HG02973 (cell line): ENCODE measurements around the gene ADRA2B.

ENCODE experiments used
- ATAC-seq: cut with Tn5 transposase; IDR thresholded peaks from one replicate; pipeline ENCODE4 v1.9.1; 2021; ENCODE audit warnings: moderate library complexity; ENCODE audit not compliant: unreplicated experiment

ADRA2B gene

DNA sequence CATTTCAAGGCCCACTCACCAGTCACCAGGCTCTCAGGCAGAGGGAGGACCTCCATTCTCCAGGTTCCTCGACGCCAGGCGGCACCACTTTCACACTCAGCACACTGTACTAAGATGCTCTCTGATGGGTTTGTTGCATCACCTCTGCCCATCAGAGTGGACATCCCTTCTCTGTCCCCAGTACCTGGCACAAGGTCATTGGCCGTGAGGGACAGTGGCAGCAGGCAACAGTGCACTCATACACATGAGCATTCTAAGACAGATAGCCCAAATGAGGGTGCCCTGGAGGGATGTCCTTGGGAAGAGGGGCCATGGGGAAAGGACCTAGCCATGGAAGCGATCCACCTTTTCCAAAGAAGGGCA, 3.0 kb upstream of the ADRA2B start:
- ATAC-seq, result no peak

DNA sequence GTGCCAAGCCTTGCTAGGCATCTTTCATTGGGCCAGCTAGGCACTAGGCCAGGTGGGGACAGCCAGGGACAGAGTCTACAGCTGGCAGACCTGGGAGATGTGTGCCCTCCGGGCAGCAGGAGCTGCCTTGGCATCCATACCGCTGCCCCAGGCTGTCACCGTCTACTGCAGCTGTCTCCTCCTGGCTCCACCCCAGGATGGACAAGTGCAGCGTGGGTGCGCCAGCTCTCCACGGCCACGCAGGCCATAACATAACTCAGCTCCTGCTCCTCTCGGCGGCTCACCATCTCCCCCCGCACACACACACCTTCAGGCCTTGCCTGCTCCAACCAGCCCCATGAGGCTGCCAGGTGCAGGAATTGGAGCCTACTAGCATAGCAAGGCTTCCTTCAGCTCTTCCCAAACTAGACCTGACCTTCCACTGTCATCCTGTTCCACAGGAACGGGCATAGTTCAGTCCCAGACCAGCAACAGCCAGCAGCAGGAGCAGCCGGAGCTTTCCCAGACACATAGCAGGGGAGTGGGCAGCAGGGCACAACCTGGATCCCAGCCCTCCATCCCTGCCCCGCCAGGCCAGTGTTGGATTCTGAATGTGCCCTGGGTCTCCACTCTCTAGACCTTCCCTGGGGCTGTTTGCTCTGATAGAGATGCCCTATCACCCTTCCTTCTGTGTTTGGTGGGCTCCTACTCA, 2.5 kb upstream of the ADRA2B start:
- ATAC-seq, result no peak

DNA sequence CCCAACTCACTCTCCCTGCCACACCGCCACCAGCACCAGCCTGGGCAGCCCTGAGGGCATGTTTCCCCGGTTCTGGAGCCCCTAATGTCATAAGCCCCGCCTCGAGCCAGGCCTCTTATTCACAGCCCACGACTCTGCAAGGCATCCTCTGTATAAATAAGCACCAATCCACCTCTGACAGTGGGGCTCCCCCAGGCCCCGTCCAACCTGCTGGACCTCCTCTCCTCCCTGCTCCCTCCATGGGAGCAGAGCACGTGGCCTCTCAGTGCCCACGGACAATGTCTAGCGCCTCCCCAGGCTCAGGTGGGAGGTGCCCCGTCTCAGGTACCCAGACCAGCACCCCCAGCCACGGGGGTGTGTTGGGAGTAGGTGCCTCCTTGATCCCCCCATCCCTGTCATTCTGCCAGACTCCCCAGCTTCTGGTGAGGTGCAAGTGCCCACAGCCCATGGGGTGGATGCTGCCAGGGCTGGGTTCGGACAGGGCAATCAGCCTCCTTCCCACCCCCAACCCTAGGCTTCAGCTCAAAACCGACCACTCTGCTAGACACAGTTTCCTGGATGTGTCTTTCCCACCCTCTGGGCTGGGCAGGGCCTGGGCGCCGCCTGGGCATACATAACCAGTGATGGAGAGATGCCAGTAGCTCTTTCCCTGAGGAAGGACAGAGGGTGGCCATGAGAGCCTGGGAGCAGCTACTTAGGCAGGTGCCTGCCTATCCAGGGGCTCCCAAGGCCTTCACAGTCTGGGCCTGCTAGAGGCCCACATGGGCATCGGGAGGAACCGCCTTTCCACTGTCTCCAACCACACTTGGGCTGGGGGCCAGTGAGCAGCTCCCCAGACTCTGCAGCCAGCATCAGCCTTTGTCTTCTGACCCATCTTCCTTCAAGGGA, 1.6 kb upstream of the ADRA2B start:
- no peak for ATAC-seq

DNA sequence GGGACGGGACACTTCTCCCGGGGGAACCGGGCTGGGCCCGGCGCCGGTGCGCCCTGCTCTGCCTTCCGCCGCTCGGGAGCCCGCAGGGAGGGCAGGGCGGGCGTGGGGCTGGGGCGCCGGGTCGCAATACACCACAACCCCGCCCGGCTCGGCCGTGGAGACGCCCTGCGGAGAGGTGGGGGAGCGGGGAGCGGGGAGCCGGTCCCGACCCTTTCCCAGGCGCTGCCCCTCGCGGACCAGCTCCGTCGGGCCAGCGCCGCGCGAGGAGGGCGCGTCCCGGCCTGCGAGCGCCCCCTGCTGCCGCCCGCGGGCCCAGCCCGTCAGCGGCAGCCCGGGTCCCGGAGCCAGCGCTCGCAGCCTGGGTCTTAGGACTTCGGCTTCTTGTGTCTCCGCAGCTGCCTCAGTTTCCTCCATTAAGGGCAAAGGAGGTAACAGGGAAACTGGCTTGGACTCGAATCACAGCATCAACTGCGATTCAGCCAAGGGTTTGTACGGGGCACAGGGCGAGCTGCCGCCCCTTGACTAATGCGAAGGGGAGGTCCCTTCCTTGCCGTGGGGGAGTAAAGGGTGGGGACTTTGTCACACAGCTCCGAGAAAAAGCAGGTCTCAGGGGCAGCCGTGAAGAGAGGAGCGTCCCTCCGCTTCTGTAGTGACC, 635 bp upstream of the ADRA2B start:
- peak; percentile 60 for ATAC-seq

DNA sequence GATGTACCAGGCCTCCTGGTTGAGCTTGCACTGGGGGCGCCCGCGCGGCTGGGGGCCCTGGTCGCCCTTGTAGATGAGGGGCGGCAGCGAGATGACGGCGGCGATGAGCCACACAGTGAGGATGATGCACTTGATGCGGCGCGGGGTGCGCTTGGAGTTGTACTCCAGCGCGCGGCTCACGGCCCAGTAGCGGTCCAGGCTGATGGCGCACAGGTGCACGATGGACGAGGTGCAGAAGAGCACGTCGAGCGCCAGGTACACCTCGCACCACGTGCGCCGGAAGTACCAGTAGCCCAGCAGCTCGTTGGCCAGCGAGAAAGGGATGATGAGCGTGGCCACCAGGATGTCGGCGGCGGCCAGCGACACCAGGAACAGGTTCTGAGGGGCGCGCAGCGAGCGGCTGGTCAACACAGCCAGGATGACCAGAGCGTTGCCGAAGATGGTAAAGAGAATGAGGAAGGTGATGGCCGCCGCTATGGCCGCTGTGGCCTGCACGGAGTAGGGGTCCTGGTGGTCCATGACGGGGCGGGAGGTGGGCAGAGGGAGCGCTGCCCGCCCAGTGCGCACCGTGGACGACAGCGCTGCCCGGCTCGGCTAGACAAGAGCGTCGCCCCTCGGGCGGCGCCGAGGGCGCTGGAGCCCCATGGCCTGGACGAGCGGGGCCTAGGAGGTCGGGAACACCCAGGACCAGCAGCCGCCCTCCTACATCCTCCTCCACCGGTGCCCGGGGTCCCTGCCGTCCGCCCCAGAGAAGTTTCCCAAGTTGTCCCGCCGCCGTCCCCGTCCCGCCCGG, 544 bp downstream of the ADRA2B start:
- no peak for ATAC-seq

DNA sequence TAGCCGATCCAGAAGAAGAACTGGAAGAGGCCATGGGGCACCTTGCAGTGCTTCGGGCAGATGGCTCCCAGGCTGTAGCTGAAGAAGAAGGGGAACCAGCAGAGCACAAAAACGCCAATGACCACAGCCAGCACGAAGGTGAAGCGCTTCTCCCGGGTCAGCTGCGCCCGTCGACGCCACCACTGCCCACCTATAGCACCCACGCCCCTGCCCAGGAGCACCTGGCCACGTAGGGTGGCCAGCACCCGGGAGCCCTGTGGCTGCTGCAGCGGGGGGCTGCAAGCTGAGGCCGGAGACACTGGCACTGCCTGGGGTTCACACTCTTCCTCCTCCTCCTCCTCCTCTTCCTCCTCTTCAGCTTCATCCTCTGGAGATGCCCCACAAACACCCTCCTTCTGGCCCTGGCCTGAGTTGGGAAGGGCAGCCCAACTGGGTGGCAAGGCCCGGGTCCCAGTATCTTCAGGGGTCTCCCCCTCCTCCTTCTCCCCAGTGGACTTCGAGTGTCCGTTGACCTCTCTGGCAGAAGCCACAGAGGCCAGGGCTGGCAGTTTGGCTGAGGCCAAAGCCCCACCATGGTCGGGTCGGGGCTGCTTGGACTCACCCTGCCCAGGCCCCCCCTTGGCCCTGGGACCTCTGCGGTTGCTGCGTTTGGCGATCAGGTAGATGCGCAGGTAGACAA, 1.3 kb downstream of the ADRA2B start:
- no peak for ATAC-seq

DNA sequence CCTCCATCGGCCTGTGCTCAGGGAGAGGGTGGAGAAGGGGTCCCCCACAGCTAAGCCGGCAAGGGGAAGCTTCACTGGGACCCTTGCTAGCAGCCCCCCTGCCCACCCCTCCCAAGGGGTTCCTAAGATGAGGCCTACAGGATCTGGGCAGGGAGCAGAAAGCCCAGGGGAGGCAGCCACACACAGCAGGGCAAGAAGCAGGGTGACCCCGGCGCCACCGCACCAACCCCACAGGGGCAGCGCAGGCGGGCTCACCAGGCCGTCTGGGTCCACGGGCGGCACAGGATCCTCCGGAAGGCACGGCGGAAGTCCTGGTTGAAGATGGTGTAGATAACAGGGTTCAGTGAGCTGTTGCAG, 1.8 kb downstream of the ADRA2B start:
- no peak for ATAC-seq

DNA sequence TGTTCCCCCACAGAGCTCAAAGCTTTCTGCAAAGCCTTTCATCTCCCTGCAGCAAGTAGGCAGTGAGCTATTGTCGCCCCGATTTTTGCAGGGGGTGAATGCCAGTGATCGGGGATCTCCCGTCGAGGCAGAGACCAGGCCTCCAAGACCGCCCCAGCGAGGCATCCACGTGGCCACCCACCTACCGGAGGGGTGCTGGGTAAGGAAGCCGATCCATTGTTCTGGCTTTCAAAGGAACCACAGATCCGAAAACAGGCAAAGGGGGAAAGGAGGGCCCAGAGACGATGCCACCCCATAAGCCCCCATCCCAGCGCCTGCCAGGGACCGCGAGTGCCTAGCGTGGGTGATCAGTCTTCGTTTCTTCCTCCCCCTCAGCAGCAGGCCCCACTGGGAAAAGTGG, 2.4 kb downstream of the ADRA2B start:
- no peak for ATAC-seq

DNA sequence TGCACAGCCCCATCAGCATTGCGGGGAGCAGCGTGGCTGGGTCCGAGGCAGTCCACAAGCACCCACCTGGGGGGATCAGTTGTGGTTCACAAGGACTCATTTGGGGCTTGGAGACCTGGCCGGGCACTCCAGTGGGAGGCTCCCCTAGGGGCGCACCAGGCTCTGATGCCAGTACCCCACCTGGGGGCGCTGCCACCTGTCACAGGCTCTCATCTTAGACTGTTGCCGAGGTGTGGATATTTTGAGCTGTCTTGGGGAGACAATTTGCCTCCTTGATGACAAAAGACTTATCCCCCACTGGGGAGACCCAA, 3.0 kb downstream of the ADRA2B start:
- no peak for ATAC-seq

DNA sequence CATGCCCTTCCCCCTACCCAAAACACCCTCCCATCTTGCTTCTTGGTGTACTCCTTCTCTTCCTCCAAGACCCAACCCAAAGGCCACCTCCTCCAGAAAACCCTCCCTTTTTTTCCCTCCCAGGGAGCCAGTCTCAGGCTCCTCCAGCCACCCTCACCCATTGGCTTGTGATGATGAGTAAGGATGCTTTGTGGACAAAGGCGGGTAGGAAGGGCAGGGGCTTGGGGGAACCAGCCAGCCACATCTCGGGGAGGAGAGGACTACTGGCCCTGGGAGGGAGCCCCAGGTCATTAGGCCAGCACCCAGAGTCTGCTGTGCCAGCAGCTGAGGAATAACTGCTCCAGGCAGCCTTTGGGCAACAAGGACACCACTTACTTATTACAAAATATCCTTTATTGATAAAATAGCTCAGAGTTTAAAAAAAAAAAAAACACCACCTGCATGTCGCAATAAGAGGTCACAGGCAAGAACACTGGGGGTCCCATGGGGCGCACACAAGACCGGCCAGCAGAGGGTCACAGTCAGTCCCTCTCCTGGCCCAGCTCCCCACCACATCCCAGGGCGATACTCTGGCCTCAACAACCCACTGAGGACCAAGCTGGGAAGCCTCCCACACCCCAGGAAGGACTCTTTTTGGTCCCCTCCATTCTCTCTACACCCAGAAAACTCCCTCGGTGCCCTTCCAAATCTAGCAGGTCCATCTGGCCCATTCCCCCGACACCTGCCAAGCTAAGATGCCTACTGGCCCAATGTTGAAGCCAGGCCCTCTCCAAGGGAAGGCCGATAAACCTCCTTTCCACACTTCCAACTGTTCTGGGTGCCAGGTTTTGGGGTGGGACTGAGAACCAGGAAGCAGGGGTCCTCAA, 3.6 kb downstream of the ADRA2B start:
- ATAC-seq, result no peak

DNA sequence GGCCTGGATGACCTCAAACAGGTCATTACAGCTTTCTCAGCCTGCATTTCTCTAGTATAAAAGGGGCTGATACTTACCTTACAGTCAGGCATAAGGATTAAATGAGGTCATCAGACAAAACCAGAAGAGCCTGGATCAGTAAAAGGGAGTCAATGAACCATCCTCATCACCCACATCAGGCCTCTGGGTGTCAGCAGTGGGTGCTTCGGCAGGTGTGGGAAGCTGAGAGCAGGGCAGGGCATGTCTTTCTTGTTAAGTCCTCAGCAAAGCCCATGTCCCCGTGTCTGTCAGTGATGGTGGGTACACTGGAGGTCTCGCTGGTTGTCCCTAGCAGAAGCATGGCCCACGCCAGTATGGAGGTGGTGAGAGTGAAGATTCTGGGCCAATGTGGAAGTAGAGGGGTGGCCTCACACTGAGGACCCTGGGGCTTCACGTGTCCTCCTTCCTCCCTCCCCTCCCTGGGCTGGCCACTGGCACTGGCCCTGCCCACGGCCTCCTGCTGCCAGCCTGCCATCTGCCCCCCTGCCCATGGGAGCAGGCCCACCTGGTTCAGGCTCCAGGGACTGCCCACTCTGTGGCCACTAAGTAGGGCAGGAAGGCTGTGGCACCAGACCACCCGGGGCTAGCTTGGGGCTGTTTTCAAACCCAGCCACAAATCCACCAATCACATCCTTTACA, 4.4 kb downstream of the ADRA2B start:
- ATAC-seq, result no peak

DNA sequence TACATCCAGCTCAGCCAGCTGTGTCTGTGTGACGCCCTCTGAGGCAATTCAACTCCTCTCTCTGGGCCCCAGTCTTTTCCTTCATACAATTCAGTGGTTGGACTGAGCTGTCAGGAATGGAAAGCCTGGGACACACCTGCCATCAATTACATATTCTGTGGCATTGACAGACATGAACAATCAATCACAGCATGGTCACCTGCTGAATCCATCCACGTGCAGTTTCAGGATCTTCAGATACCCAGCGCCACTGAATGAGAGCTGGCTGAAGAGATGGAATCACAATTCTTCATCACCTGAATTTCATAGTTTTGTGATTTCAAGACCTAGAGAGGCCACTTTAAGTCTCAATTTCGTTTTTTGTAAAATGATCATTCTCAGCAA, 5.1 kb downstream of the ADRA2B start:
- no peak for ATAC-seq

DNA sequence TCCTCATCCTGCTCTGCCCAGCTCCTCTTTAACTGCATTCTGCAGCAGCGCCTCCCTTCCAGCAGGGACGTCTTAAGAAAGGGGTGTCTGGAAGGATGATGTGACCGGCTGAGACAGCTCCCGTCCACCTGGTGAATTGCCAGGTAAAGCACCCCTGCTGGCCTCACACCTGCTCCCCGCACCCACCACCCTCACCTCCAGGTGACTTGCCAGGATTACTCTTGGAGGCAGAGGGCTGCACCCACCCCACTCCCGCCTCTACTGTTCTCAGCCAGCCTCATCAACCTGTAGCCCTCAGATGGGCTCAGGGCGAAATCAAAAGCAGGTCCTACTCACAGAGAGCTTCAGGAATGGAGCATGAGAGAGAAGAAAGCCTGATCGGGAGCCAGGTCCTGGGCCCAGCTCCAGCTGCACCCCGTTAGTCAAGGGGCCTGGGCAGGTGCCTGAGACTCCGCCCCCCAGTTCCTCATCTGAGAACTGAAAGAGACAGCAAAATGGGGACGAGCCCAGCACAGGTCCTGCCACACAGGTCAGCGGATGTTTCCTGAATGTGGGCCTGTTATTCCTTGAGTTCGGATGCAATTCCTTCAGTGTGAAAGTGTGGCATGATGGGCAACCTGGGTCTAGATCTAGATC, 5.6 kb downstream of the ADRA2B start:
- ATAC-seq, result no peak

DNA sequence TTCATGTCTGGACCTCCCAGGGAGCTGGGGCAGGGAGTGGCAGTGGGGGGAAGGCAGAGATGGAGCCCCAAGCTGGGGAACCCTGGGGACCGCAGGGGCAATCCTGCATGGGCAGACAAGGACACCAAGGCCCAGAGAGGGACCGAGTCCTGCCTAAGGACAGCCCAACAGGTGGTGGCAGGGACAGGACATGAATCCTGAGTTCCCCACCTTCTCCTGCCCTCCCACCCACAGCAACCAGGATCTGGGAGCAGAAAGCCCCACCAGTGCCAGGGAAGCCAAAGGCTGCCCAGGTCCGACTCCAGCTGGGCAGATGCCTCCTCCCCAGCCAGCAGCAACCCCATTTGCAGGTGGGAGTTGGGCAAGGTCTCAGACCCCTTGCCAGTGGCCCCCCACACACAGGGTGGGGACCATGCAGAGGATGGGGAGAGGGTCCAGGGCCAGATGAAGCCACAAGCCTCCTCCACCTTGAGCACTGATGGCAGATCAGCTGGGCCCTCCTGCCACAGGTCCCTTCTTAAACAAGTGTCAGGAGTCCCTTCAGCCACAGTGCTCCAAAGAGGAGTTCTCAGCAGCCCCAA, 6.3 kb downstream of the ADRA2B start:
- ATAC-seq, result no peak

DNA sequence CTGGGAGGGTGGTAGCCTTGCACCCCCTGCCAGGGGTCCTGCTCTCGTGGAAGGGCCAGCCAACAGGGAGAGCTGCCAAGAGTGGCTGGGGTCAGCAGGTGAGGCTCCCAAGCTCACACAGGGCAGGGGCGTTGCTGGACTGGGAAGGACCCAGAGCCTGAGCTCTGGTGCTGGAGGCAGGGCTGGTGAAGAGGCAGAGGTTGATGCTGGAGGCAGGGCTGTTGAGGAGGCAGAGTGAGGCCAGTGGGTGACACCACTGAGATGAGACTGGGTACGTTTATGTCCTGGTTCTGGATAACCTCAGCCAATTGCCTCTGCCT, 7.0 kb downstream of the ADRA2B start:
- no peak for ATAC-seq

DNA sequence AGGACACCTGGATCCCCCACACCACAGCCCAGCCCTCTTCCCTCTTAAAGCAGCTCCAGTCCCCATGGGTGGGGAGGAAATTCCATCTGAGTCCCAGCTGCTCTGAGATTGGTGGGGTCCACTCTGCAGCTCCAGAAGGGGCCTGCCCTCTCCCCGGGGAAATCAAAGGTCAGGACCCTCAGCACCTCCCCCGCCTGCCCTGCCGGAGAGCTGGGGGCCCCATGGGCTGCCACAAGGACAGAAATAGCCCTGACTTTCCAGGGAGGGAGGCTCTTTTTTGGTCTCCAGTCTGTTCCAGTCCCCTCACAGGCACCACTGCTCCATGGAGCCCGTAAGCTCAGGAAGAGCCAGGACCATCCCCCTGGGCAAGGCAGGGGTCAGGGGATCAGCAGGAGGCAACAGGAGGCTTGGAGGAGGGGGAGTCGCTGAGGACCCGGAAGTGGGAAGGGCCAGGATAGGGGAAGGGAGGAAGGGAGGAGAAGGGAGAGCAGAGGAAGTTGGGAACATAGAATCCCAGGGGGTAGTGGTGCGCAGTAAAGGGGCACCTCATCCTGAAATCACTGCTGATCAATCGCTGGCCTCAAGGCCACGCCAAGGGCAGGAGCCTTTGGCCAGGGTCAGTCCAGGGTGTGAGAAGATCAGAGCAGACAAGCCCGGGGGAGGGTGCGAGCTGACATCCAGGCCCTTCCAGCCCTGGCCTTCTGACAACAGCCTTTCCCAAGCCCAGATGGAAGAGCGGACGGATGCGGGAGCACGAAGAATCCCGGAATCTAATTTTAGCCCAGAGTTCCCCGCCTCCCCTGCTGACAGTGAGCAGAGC, 7.6 kb downstream of the ADRA2B start:
- no peak for ATAC-seq

DNA sequence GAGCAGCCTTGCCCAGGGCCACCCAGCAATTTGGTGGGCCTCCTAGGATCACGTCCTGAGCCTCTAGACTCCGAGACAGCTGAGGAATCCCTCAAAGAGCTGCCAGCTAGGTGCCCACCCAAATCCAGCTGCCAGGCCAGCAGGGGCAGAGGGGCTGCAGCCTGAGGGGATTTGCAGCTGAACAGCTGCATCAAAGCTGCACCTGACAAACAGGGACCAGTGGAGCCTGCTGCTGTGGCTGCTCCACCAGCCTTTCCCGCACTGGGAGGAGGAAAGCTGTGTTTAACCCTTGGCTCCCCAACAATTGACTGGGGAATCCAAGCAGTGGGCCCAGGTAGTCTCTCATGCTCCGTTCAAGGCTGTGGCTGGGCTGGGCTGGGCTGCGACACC, 8.2 kb downstream of the ADRA2B start:
- no peak for ATAC-seq

DNA sequence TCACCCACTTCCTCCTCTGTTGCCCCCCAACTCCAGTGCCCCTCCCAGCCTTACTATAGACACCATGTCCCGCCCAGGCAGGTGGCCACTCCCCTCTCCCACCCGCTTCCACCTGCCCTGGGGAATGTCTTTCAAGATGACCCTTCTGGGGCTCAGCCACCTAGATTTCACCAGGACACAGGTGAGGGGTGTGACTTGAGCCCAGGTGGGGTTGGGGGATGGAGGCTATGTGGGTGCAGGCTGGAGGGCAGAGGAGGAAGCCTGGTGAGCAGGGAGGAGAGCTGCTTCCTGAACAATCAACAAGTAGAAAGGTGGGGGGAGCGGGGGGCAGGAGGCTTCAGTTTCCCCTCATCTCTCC, 8.7 kb downstream of the ADRA2B start:
- no peak for ATAC-seq
